Left lobe of liver (tissue), 2 donors: Measurements from ENCODE around the gene BLOC1S3. TPM values are rescaled to one million over a fixed set of nuclear protein-coding genes. Genes with fewer than 3 reads are reported as not detected.
A peak's percentile ranks its signal among the peaks of the same experiment; 100 is the strongest.

Experiments used
- ATAC-seq: fragments of 200-7000 bp; cut with Tn5 transposase; one replicate; pipeline ENCODE4 v1.9.1; 2020; ENCODE audit warnings: mild to moderate bottlenecking, moderate library complexity
- DNase-seq: peaks from one replicate; pipeline ENCODE4 v3.0.0-alpha.2; 2020; ENCODE audit warnings: low spot score
- total RNA-seq: library from RNA; stranded (reverse); gene quantifications from one replicate; pipeline ENCODE4 v1.2.1, GENCODE V29; 2021
- donor health status: DM: no; HTN: no; CAD: no; lungs with moderate emphysema.
- donor health status: DM: no; HTN: yes; CAD: no.

The BLOC1S3 gene
- total RNA-seq, 1 donor from 2014 or later, result 6.5 TPM

GRCh38 chr19:45160870-45161737, 17.5 kb upstream of the BLOC1S3 start, which contains the start of gene NKPD1:
Gene NKPD1, minus strand, starts transcription at chr19:45160982. Its CDS starts 832 bp downstream, at chr19:45160150.
- DNase-seq (no peak), ATAC-seq (peak; percentile 8)

DNA sequence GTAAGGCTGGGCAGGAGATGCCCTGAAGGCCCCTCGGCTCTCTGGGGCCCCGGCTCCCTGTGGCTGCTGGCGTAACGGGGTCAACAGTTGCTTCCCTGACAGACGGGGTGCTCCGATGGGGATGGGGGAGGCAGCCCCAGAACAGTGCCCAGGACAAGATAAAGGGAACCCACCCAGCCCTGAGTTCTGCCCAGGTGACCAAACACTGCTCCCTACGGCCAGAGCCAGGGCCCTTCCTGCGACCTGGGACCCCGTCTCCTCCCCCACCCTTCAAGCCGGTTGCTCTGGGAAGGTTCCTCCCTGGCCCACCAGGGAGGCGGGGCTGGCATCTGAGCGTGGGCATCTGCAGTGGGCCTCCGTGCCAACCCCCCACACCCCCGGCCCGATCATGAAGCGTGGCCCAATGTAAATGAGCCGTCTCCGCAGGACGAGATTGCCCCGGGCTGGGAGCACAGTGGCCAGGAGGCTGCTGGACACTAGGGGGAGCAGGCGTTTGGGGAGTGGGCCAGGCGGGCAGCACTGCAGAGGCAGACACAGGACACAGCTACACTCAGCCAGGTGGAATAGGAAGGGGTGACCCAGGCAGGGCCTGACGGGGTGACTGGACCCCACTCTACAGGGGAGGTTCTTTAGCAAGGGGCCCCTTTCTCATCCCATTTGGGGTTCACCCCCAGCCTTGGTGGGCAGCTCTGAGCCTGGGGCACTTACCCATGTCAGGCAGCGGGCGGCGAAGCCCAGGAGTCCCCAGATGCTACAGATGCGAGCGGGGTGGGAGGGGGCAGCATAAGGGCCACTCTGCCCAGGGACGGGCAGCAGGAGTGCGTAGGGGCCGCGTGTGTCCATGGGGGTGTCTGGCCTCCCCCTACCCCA, 16.6 kb upstream of the BLOC1S3 start:
- peak; percentile 67 for ATAC-seq
- DNase-seq, result no peak

DNA sequence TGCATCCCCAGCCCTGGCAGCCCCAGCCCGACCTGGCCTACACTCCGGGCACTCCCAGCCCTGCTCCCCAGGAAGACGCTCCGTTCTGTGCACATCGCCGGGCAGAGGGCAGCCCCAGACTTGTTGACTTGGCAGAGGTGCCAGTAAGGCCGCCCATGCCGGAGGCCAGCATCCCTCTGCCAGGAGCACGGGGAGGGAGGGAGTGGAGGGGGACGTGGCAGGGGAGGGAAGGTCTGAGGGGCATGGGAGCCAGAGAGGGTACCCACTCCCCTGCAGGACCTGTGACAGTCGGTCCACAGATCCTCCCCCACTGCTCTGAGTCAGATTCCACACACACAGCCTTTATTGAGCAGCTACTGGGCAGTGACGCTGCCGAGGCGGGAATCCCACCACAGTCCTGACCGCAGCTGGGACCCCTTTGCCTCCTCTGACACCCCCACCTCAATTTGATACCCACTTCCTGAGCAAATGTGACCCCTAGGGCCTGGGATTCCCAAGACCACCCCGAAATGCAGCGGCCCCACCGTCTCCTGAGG, 15.9 kb upstream of the BLOC1S3 start:
- ATAC-seq (peak; percentile 53), DNase-seq (no peak)

- no peak for ATAC-seq
- DNase-seq, result no peak
Observed at GRCh38 chr19:45163156-45163555, 15.4 kb upstream of the BLOC1S3 start.

DNA sequence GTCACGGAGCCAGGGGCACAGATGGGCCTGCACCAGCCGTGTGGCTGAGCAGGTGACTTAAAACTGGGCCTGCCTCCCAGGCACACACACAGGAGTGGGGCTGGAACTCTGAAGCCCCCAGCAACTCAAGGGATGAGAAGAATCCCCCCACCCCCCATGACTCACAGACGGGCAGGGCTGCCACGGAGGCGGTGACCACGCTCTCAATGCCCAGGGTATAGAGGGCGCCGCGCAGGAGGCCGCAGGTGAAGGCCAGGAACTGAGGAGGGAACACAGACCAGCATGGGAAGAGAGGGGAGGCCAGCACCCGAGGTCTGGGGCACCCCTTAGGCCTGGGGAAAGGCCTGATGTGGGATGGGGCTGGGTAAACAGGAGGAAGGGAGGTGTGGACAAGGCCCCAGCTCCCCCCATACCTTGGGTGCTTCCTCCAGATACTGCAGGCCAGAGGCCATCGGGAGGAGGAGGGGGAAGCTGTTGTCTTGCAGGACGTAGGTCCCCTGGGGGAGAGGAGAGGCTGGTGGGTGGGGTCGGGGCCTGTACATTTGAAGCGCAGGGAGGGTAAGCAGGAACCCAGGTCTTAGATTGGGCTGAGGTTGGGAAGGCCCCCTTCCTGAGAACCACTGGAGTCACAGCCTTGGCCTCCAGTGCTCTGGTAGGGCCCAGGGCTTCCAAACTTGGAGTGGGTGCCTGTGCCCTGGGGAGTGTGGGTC, 14.7 kb upstream of the BLOC1S3 start:
- DNase-seq (no peak), ATAC-seq (no peak)

DNA sequence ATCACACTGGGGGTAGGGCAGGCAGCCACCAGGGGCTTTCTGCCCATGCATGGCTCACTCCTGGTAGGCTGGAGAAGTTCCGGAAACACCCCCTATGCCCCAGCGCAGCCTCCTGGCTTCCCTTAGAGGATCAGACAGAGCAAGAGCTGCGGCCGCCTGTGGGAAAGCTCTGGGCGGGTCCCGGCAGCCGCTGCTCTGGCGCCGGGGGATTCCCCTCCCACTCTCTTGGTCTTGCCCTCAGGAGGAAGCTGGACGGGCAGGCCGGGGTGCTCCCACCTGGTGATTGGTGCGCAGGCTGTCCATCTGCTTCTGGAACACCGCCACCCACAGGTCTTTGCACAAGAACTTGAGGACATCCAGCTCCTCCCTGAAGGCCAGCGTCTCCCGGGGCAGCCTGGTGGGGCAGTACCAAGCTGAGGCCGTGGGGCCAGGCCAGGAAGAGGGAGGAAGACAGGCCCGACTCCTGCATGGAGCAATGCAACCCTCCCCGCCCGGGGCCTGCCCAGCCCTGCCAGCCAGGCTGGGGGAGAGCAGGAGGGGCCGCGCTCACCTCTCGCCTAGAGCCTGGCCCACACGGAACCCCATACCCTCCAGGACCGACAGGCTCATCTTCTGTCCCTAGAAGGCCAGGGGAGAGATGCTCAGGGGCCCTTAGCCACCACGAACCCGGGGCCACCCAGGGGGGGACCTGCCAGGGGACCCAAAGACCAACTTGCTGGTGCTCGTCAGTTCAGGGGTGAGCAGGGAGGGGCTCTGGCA, 13.8 kb upstream of the BLOC1S3 start:
- ATAC-seq, result peak; percentile 5
- no peak for DNase-seq

DNA sequence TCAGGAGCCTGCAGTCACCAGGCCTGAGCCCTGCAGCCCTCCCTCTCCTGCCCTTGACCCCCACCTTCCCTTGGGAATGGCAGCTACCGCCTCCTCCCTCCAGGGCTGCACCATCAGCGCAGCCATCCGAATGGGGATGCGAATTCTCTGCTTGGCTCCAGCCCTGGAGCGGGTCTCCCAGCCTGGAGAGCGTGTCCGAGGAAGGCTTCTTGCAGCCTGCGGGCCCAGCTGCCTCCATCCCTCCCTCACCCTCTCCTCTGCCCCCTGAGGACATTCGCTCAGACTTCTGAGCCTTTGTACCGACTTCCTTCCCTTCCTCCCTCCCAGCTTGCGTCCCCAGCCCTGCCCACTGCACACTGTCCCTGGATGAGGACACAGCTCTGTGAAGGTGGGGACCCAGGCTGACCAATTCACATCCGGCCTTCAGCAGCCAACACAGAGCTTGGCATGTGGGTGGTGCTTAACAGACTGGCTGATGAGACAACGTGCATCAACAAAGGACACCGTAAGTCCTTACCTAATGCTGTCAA, 11.8 kb upstream of the BLOC1S3 start:
- no peak for DNase-seq
- ATAC-seq, result no peak

DNA sequence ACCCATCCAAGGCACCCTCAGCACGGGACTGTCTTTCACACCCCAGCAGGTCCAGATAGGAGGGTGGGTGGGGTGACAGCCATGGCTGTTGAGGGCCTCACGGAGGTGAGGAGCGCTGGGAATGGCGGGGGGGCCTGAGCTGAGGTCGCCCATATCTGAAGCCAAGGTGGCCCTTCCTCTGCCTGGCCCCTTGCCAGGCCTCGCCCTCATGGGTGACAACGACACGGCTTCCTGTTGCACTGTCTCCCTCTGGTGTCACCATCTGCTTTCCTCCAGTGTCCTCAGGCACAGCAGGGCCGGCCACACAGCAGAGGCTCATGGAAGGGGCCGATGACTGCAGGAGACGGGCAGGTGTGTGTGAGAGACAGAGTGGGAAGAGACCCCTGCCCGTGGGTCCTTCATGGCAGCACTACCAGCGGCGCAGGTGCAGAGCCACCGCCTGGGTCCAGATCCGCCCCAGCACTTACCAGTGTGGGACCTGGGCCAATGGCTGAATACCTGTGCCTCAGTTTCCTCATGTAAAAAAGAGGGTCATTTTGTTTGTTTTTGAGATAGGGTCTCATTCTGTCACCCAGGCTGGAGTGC, 9.7 kb upstream of the BLOC1S3 start:
- DNase-seq, result no peak
- no peak for ATAC-seq

- no peak for ATAC-seq
- DNase-seq, result no peak
Observed at GRCh38 chr19:45169602-45170001, 9.0 kb upstream of the BLOC1S3 start.

DNA sequence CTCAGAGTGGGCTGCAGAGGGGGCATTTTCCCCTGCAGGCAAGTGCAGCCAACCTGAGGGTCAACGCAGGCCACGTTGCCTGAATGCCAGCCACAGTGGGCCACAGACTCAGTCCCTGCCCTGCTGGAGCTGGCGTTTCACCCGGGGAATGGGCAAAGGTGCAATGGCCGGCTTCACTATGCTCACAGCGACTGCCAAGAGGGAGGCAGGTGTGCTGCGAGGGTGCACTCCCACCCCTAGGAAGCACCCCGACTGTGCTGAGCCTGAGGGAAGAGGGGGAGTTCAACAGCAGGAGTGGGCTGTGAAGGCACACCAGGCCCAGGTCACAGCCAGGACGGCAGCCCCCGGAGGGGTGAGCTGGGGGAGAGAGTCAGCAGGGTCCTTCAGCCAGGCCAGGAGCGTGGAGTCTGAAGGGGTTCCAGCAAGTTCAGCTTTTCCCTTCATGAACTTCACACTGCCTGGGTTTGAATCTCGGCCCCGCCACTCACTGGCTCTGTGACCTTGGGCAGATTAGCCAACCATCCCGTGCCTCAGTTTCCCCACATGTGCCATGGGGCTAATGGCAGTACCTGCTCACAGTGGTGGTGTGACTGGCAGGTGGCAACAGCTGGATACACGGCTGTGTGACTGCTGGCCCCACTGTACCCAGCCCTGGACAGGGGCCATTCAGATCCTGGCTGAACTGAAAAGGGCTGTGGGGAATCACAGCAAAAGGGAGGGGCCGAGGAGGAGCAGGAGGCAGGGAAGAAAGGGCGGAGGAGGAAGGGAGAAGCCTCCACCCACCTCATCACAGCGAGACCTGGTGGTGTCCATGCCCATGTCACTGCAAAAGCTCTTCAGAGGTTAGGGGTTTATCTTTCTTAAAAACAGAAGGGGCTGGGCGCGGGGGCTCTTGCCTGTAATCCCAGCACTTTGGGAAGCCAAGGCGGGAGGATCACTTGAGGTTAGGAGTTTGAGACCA, 8.2 kb upstream of the BLOC1S3 start:
- no peak for DNase-seq

GRCh38 chr19:45171211-45171623, 7.4 kb upstream of the BLOC1S3 start:
- ATAC-seq (peak; percentile 50), DNase-seq (no peak)

More for the DNA sequence above, 8.2 kb upstream of the BLOC1S3 start:
- no peak for ATAC-seq

- DNase-seq (no peak), ATAC-seq (no peak)
Observed at GRCh38 chr19:45172173-45172572, 6.4 kb upstream of the BLOC1S3 start.

GRCh38 chr19:45172611-45173208, 5.9 kb upstream of the BLOC1S3 start:
- DNase-seq (no peak), ATAC-seq (no peak)

- DNase-seq (no peak), ATAC-seq (no peak)
Observed at GRCh38 chr19:45173816-45174215, 4.8 kb upstream of the BLOC1S3 start.

DNA sequence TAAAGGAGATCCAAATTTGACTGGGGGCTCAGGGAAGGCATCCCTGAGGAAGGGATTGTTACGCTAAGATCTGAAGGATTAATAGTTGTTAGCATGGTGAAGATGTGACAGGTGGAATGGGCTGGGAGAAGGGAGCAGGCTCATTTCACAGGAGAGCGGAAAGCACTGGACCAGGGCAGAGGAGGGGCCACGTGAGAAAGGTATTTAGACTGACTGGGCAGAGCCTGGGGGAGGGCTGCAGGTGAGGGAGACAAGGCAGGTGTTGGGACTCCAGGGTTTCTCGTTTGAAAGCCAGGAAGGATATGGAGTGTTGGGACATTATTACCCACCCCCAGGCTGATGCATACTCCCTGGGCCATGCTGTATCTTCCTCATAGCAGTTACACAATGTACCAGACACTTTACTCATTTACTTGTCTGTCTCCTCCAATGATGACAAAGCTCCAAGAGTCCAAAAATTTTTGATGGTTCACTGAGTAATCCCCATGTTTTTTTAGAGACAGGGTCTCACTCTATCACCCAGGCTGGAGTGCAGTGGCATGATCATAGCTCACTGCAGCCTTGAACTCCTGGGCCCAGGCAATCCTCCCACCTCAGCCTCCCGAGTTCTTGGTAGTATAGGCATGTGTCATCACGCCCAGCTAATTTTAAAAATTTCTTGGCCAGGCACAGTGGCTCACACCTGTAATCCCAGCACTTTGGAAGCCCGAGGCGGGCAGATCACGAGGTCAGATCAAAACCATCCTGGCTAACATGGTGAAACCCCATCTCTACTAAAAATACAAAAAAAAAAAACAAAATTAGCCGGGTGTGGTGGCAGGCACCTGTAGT, 2.9 kb upstream of the BLOC1S3 start:
- ATAC-seq, result no peak
- DNase-seq, result no peak

GRCh38 chr19:45177817-45178261, 745 bp upstream of the BLOC1S3 start, which contains the start of gene TRAPPC6A:
Gene TRAPPC6A, minus strand, starts transcription at chr19:45178237. Its CDS starts 19 bp downstream, at chr19:45178218.
- DNase-seq (no peak), ATAC-seq (no peak)
